ENCODE measurements around the gene CEP131.

Gene CEP131

DNA sequence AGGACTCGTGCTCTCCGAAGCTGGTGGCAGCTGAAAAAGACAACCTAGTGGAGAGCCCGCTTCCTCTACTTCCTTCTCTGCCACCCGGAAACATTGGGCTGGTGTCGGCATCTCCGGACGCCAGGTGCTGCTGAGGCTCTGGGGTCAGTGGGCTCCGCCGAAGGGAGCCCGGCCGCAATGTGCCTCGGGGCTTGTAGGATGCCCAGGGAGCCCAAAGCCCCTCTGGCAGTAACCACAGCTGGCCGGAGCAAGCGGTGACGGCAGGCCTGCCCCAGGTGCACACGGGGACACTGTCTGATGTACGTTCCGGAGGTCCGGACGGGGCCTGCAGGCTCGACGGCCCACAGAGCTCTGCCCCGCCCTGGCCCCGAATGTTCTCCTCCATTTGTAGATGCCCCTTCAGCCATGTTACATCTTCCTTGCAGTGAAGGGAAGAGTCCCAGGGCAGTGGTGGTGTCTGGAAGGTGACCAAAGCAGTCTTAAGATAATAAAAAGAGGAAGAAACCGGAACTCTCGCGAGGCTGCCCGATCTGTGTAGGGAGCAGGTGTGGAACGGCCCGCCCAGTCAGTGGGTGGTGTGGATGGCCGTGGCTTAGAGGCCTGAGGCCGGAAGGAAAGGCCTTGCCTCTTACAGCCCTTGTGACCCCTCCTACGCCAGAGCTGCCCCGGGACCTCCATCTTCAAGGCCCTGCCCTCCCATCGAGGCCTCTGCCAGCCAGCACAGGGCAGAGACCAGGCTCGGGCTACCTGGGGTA, 39.0 kb upstream of the CEP131 start:
- no peak for TF ChIP-seq CTCF (IDR thresholded peaks at IDR 0.05)

- no peak for TF ChIP-seq CTCF (IDR thresholded peaks at IDR 0.05)
These were observed 38.3 kb upstream of the CEP131 start for GRCh38 chr17:81261096-81261495.

DNA sequence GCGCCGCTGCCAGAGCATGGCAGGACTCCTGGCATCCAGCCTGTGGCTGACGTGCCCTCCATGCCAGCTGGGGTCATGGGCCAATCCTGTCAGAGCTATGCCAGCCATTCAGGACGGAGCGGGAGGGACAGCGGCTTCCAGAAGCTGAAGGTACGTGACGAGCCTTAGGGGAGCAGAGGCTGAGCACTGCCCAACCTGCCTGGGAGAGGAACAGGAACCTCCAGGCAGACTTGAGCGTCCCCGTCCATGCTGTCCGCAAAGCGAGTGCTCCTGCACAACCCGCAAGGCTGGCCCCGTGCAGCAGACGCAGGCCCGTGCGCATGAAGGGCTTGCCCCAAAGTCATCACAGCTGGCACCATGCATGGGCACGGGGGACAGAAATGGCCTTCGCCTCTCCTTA, 37.9 kb upstream of the CEP131 start:
- TF ChIP-seq CTCF (IDR thresholded peaks at IDR 0.05), result no peak

- no peak for TF ChIP-seq CTCF (IDR thresholded peaks at IDR 0.05)
These were observed 37.4 kb upstream of the CEP131 start for GRCh38 chr17:81260171-81260570.

DNA sequence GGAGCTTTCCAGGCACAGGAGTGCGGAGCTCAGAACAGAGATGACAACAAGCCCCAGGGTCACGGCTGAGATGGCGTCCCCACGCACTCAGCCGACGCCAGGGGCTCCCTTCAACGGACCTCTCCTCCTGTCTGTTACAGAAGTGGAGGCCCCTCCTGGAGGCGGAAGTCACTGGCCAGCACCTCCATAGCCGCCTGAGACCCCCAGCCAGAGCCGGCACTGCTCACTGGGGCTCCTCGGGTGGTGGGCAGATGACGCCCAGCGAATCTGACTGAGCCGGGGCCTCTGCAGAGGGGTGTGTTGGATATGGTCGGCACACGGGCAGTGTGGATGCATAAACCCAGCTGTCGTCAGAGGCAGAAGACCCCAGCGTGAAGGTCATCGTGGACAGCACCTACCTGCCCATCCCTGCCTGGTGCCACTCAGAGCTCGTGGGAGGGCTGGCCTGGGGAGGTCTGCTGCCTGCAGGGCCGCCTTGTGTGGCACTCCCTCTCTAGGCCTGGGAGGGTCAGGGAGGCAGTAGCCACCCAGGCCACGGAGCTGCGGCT, 36.4 kb upstream of the CEP131 start:
- no peak for TF ChIP-seq CTCF (IDR thresholded peaks at IDR 0.05)

GRCh38 chr17:81258292-81258691, 35.5 kb upstream of the CEP131 start:
- no peak for TF ChIP-seq CTCF (IDR thresholded peaks at IDR 0.05)

DNA sequence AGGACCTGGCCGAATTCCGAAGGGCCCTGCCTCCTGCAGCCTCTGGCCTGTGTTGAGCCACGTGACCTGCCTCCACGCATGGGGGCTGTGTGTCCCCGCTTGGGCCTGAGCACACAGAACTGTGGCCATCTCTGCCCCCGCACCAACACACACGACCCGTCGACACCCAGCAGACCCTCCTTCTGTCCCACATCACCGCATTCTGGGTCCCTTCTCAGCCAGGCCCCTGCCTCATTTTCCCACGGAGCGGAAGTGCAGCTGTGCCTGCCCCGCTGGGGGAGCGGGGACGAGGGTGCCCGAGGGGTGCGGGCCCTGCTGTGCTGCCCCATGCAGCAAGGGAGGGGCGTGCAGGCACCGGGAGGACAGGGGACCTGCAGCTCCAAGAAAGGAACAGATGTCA, 34.8 kb upstream of the CEP131 start:
- no peak for TF ChIP-seq CTCF (IDR thresholded peaks at IDR 0.05)

All from LNCAP (cell line).